ENCODE results near the gene IL1R2.

IL1R2 gene, protein sequence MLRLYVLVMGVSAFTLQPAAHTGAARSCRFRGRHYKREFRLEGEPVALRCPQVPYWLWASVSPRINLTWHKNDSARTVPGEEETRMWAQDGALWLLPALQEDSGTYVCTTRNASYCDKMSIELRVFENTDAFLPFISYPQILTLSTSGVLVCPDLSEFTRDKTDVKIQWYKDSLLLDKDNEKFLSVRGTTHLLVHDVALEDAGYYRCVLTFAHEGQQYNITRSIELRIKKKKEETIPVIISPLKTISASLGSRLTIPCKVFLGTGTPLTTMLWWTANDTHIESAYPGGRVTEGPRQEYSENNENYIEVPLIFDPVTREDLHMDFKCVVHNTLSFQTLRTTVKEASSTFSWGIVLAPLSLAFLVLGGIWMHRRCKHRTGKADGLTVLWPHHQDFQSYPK

DNA sequence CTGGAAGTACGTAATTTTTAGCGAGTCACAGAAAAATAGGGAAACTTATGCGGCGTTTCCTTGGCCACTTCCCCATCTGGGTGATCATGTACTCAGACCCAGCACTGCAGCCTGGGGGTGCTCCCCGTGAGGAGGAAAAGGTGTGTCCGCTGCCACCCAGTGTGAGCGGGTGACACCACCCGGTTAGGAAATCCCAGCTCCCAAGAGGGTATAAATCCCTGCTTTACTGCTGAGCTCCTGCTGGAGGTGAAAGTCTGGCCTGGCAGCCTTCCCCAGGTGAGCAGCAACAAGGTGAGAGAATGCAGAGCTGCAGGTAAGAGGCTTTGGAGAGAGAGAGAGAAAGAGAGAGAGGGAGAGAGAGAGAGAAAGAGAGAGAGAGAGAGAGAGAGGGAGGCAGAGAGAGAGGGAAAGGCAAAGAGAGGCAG lies at the start of gene IL1R2:
Gene IL1R2, plus strand, starts transcription at position 240 of the 425 bp plus-strand sequence. CDS start 16,616 bp downstream, outside the sequence.
- no peak for DNase-seq

DNA sequence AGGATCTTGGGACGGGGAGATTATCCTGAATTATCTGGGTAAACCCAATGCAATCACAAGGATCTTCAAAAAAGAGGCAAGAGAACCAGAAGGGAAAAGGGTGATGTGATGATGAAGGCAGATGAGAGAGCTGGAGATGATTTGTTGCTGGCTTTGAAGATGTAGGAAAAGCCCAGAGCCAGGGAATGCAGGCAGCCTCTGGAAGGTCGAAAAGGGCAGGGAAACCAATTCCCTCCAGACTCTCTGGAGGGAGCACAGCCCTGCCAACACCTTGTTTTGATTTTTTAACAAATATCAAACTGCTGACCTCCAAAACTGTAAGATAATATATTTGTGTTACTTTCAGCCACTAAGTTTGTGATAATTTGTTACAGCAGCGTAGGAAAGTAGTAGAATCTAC lies 48.9 kb upstream of the IL1R2 start:
- no peak for DNase-seq

DNA sequence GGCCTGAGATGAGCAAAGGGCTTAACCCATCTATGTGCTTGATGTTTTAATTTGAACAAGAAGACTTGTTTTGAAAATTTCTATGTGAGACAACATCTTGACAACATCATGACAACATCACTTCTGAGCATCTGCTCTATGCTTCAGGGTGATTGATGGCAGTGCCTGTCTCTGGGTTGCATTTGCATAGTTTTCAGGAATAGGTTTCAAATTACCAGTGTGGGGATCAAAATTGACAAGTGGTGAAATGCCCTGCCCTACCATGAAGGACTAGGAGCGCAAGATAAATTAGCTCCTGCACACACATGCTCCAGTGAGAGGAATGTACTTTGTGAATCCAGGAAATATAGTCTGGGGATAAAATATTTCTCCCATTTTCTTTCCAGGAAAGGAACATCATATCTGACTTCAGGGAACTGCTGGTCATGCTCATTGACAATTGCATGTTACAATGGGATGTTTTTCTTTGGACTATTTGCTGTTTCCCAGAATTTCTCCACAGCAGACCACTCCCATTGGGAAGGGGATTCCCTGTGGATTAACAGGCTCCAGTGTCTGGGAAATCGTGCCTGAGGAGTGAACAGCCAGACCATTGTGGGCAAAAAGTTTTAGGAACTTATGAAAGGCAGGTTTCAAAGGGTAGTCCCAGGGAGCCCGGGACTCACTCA lies 45.3 kb upstream of the IL1R2 start:
- DNase-seq: no peak

DNA sequence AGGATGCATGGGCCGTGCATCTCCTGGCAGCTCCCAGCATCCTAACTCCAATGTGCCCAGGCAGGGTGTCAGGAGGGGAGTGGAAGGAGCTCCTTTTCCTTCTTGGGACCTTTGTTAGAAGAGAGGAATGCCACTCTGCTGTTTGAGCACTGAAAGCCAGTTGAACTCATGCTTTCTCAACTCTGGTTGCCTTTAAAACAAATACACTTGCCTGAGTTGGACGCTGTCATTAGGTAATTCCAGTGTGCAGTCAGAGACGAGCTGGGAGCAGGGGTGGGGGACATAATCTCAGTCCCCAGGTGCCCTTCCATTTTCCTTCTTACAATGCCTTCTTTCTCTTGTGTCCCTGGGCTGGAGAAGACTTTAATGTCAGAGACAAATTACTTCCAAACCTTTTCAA lies 44.4 kb upstream of the IL1R2 start:
- DNase-seq: no peak

- no peak for DNase-seq
Observed at GRCh38 chr2:101948625-101949155, 43.1 kb upstream of the IL1R2 start.

GRCh38 chr2:101949304-101949703 lies 42.5 kb upstream of the IL1R2 start:
- DNase-seq: no peak

DNA sequence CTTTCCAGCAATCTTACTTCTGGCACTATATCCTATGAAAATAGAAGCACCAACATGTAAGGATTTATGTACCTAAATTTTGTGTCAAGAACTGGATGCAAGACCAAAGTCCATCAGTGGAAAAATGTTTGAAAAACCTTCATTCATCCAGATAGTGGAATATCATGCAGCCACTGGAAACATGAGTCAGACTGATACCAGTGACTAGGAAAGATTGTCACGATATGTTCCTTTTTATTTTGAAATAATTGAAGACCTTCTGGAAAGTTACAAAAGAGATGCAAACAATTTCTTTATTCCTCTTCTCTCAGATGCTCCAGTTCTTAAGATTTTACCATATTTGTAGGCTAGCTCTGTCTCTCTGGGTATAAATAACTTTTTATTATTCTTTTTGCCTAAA lies 40.5 kb upstream of the IL1R2 start:
- no peak for DNase-seq

DNA sequence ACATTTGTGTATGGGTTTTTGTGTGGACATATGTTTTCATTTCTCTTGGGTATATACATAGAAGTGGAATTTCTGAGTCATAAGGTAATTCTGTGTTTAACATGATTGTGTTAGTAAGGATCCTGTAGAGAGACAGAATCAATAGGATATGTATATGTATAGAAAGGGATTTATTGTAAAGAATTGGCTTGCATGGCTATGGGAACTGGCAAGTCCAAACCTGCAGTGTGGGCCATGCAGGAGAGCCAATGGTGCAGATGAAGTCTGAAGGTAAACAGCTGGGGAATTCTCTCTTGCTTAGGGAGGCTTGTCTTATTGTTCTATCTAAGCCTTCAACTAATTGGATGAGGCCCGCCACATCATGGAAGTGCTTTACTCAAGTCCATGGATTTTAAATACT lies 39.2 kb upstream of the IL1R2 start:
- DNase-seq: no peak

DNA sequence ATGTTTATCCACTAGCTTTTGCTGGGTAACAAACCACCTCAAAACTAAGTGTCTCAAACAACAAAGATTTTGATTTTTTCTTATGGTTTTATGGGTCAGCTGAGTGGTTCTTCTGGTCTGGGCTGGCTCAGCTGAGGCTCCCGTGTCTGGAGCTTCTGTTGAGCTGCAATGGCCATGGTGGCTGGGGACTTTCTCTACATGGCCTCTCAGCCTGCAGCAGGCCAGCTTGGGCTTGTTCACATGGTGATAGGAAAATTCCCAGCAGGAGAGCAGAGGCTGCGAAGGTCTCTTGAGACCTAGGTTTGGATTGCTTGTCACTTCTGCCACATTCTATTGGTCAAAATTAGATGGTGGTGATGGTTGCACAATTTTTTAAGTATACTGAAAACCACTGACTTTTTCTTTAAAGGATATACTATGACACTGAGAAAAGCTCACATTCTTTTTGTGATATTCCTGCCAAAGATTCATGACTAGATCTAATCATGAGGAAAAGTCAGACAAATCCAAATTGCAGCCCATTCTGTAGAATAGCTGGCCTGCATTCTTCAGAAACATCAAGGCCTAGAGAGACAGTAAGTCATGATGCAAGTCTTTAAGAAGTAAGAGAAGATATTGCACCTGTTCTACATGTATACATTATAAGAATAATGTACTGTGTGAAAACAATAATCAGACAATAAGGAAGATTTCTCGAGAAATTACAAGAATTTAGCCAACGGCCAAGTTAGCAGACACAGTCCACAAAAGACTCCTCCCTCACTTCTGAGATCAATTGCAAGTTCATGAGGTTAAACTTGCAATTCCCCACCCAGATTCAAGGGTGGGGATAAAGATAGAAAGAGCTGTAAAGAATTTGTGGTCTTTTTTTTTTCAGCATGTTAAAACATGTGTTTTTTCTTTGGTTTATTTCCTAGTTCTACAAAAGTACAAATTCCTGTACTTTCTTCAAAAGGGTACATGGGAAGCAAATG lies 35.0 kb upstream of the IL1R2 start:
- DNase-seq: no peak

DNA sequence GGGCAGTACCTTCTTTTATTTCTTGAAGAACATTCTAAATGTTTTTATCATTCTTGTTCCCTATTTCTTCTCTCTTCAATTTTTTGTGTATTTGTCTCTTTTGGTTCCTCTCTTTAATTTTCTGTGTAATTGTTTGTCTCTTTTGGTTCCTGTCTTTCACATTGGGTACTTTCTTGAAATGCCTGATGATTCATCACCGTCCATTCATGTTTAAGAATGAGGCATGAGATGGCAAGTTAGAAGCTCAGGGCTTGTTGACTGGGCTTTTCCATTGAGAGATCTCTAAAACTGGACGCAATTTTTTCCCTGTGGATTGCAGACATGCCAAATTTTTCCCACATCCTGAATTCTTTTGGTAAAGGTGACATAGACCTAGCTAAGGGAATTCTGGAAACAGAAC lies 33.7 kb upstream of the IL1R2 start:
- no peak for DNase-seq

- DNase-seq: no peak
Observed at GRCh38 chr2:101960819-101961337, 30.9 kb upstream of the IL1R2 start.

GRCh38 chr2:101961338-101962191 lies 30.2 kb upstream of the IL1R2 start:
- peak; percentile 57 for DNase-seq

GRCh38 chr2:101962309-101962708 lies 29.5 kb upstream of the IL1R2 start:
- no peak for DNase-seq

DNA sequence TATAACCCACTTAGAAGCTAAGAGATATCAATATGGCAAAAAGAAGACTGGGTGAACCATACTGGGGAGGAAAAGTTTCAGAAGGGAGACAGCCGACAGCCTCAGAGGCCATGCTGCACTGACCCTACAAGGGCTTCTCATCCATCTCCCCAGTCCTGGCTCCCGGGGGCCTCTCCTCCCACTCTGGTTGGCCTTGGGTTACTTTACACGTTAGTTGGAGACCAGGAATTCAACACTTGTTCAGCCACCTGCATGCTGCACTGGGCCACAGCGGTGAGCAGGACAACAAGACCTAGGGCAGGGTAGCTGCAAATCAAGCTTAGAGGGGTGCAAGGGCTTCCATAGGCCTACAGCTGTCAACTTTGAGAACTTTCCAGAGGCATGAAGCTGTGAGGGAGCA lies 28.6 kb upstream of the IL1R2 start:
- no peak for DNase-seq

DNA sequence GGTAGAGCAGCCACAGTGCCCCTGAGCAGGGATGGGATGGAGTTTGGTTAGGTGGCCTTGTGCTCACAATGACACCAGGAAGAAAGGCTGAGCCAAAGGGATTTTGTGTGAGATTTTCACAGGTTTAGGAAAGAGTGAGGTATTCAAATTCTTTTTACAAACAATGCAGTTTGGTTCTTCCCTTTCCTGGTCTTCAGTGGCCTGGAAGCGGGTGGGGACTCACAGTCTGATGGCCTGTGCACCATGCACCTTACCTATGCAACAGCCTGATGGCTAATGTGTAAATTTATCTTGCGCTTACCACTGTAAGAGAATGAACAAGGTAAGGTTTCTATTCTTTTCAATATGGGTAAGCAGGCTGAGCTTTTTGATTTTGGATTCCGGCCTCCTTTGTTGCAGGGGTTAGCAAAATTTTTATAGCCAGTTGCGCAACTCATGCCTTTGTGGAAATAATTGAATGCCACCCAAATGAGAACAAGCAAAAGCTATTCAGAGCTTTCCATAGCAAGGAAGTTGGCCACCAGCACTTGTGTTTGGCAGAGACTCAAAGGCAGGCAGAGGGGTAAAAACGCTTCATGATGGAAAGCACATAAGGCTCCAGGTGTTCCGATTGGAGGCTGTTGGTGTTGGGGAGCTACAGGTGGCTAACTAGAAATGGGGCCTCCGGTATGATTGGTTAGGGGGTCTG lies 23.8 kb upstream of the IL1R2 start:
- no peak for DNase-seq

GRCh38 chr2:101969723-101970122 lies 22.0 kb upstream of the IL1R2 start:
- no peak for DNase-seq

DNA sequence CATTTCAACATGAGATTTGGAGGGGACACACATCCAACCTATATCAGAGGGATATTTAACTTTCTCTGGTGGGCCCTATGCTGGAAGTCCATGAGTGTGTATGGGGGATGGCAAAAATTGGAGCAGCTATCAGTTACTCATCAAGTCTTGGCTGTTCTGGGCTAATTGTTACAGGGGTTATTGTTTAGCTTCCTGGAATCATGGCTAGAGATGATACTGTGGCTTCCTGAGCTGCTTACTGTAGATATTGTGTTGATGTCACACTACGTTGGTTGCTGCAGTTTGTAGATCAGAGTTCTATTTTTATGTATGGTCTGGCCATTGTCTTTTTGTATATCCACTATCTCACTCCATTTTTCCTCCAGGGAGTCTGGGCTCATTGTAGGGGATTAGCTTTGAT lies 20.9 kb upstream of the IL1R2 start:
- no peak for DNase-seq

DNA sequence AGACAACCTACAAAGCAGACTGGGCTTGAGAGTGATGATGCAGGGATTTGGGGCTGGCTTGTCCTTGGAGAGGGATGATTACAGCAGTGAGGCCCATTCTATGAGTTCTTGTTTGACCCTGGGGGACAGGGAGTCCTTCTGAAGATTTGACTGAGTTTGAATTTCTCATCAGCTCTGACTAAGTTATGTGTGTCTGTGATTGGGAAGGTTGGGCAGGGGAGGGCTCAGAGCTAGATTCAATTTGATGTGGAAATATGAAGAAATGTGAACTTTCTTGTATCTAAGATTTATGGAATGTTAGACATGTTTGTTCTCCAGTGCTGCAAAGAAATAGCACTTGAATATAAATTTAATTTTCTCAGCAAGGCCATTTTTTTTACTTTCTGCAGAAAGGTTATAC lies 19.9 kb upstream of the IL1R2 start:
- no peak for DNase-seq

DNA sequence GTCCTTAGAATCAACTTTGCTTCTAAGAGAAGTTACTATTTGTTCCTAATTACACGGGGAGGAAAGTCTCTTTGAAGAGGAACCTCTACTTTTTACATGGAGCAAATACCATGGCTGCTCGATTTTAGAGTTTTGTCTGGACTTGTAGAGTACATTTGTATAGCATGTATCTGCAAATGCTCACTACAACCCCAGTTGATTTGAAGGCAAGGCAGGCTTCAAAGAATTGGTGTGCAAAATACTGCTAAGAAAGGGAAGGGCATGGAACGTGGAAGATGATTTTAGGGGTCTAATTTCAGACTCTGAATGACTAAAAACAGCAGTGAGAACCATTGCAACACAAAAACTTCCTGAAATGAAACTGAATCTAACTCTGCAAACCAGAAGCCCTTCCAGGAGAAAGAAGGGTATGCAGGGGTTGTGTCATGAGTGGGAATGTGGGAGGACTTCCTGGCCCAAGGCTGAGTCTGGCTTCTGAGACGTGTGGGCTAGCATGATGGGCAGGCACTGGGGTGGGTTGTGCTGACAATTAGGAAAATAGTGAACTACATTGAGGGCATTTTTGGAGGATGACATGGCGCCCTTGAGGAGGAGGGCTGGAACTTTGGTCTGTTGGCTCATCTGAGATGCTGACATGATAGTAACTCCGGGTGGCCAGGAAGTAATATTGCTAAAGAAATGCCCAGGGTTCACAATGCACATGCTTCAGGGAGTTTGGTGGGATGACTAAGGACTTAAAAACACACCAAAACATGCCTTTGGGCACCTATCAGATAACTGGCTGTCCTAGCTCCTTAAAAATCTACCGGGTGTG lies 18.9 kb upstream of the IL1R2 start:
- peak; percentile 30 for DNase-seq

DNA sequence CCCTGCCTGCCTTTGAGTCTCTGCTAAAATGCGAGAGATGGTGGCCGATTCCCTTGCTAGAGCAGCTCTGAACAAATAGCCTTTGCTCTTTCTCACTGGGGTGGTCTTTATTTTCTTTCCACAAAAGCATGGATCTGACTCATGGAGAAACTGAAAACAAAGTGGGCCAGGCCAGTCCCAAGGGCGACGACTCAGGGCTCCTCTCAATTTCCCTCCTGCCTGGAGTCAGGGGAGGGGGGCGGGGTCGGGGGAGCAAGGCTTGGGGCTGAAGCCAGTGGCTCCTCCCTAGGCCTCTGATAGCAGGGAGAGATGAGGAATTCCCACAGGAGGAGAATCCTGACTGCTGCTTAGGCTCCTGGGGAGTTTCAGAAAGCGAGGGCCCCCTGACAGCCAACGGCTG lies 17.1 kb upstream of the IL1R2 start:
- DNase-seq: no peak

Measured in hematopoietic multipotent progenitor cell treated with erythropoietin and hydrocortisone succinate and interleukin-3 and kit ligand, for 6 days (in vitro differentiated cells).